DOHH2 (cell line): ENCODE data around the gene CSNK2A1.

ENCODE experiments used
- H3F3A ChIP-seq: fragments of 200-600 bp; sonication (generic), shearing (Covaris generic); 2 replicates; pipeline ENCODE4 v1.6.0; 2016; ENCODE audit warnings: antibody characterized with exemption, mild to moderate bottlenecking; ENCODE audit not compliant: control insufficient read depth, insufficient read depth
- H3K27ac ChIP-seq: fragments of 200-600 bp; sonication (generic); 2 replicates; pipeline ENCODE4 v1.5.1; 2014; ENCODE audit warnings: low read depth, mild to moderate bottlenecking, low read length, moderate library complexity
- H3K27me3 ChIP-seq: fragments of 200-600 bp; sonication (generic); 2 replicates; pipeline ENCODE4 v1.6.1; 2014; ENCODE audit warnings: mild to moderate bottlenecking, low read length, mixed read lengths; ENCODE audit not compliant: control insufficient read depth
- H3K36me3 ChIP-seq: fragments of 200-600 bp; sonication (generic); 2 replicates; pipeline ENCODE4 v1.6.1; 2014; ENCODE audit warnings: mild to moderate bottlenecking, low read length, moderate library complexity, mixed read lengths; ENCODE audit not compliant: control insufficient read depth
- H3K4me1 ChIP-seq: fragments of 200-600 bp; sonication (generic); 2 replicates; pipeline ENCODE4 v1.6.1; 2014; ENCODE audit warnings: mild to moderate bottlenecking, low read length, mixed read lengths; ENCODE audit not compliant: control insufficient read depth
- H3K4me2 ChIP-seq: fragments of 200-600 bp; sonication (generic); 2 replicates; pipeline ENCODE4 v1.6.0; 2014; ENCODE audit warnings: mild to moderate bottlenecking, low read length, moderate library complexity
- H3K4me3 ChIP-seq: fragments of 200-600 bp; sonication (generic); 2 replicates; pipeline ENCODE4 v1.5.1; 2014; ENCODE audit warnings: mild to moderate bottlenecking, low read length, mixed read lengths
- H3K79me2 ChIP-seq: fragments of 200-600 bp; sonication (generic); 2 replicates; pipeline ENCODE4 v1.6.1; 2014; ENCODE audit warnings: mild to moderate bottlenecking, low read length, mixed read lengths; ENCODE audit not compliant: control insufficient read depth
- H3K9me2 ChIP-seq: fragments of 200-600 bp; sonication (generic); replicated peaks from 2 replicates; pipeline ENCODE4 v1.6.1; 2014; ENCODE audit warnings: mild to moderate bottlenecking, low read length, mixed read lengths; ENCODE audit not compliant: control insufficient read depth
- H3K9me3 ChIP-seq: fragments of 200-600 bp; sonication (generic); 2 replicates; pipeline ENCODE4 v1.6.1; 2014; ENCODE audit warnings: antibody characterized with exemption, low read length, mixed read lengths; ENCODE audit not compliant: control insufficient read depth, insufficient read depth
- H4K20me1 ChIP-seq: fragments of 200-600 bp; sonication (generic); 2 replicates; pipeline ENCODE4 v1.6.0; 2014; ENCODE audit warnings: low read depth, mild to moderate bottlenecking, antibody characterized with exemption, low read length, moderate library complexity; ENCODE audit not compliant: control insufficient read depth, insufficient read depth
- EZH2phosphoT487 ChIP-seq: fragments of 200-600 bp; sonication (generic); IDR thresholded peaks from 2 replicates; pipeline ENCODE4 v1.6.1; 2017; ENCODE audit warnings: borderline replicate concordance, mild to moderate bottlenecking, antibody characterized with exemption, low read length, moderate library complexity, mixed read lengths
- TF ChIP-seq, protein P1 (sequence below): fragments of 200-600 bp; sonication (generic); IDR thresholded peaks from one replicate; pipeline ENCODE4 v1.5.1; 2014; ENCODE audit warnings: antibody characterized with exemption, mild to moderate bottlenecking, low read depth, low read length; ENCODE audit not compliant: poor library complexity, severe bottlenecking

Gene CSNK2A1

DNA sequence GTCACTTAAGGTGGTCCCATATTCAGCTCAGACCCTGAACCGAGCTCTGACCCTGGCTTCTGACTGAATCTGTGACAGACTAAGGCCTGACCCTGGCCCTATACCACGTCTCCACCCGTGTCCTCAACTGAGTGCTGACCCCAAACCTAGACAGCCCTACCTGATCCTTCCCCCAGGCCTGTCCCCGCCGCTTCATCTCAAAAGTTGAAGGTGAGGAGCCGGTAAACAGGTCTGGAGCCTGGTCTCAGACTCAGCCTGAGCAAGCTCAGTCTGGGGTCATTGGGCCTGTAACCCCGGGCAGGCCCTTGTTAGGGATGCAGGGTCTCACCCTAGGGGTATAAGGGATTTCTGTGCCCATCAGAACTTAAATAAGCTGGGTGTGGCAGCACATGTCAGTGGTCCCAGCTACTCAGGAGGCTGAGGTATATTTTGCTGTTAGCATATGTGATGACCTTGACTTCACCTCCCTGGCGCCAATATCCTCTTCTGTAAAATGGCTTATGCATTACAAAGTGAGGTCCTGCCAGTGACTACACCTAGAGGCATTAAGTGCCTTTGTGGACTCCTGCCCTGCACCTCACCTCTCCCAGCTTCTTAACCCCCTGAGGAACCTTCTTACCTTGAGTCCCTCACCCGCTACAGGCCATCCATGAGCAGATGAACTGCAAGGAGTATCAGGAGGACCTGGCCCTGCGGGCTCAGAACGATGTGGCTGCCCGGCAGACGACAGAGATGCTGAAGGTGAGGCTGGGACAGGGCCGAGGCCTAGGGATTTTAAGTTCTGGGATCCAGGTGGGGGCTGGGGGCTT is 115.5 kb downstream of the CSNK2A1 start:
- Histone ChIP-seq H3K9me2 (no peaks in the 10 kb centered on the region), H3K79me2 (no peaks in the 10 kb centered on the region), H3K27me3 (no peaks in the 10 kb centered on the region), H3K9me3 (no peaks in the 10 kb centered on the region), H3K4me3 (no peak overlapping the region), H3K4me2 (no peak overlapping the region), H3K4me1 (no peaks in the 10 kb centered on the region), H3F3A (no peaks in the 10 kb centered on the region), H3K36me3 (no peaks in the 10 kb centered on the region; the same call in 1 of the 2 replicates), H3K27ac (no peak overlapping the region), H4K20me1 (no peaks in the 10 kb centered on the region; the same call in 1 of the 2 replicates)
- TF ChIP-seq, protein P1, sequence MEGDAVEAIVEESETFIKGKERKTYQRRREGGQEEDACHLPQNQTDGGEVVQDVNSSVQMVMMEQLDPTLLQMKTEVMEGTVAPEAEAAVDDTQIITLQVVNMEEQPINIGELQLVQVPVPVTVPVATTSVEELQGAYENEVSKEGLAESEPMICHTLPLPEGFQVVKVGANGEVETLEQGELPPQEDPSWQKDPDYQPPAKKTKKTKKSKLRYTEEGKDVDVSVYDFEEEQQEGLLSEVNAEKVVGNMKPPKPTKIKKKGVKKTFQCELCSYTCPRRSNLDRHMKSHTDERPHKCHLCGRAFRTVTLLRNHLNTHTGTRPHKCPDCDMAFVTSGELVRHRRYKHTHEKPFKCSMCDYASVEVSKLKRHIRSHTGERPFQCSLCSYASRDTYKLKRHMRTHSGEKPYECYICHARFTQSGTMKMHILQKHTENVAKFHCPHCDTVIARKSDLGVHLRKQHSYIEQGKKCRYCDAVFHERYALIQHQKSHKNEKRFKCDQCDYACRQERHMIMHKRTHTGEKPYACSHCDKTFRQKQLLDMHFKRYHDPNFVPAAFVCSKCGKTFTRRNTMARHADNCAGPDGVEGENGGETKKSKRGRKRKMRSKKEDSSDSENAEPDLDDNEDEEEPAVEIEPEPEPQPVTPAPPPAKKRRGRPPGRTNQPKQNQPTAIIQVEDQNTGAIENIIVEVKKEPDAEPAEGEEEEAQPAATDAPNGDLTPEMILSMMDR = no peak
- no peak for TF ChIP-seq EZH2phosphoT487

DNA sequence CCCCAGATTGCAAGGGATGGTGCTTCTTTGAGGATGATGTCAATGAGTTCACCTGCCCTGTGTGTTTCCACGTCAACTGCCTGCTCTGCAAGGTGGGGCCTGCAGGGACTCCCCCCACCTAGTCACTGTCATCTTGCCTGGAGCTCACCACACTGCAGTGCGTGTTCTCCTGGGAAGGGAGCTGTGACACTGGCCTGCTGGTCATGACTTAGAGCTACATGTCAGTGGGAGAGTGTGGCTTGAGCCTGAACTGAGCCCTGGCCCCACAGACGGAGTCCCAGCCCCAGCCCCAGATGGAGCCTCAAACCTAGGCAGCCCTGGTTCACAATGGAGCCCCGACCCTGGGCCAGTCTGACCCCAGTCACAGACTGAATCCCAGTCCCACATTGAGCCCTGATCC is 116.2 kb downstream of the CSNK2A1 start:
- Histone ChIP-seq H3K79me2 (no peaks in the 10 kb centered on the region), H3K4me3 (no peak overlapping the region), H3K27me3 (no peaks in the 10 kb centered on the region), H3K4me2 (no peak overlapping the region), H3K9me2 (no peaks in the 10 kb centered on the region), H3K9me3 (no peaks in the 10 kb centered on the region), H4K20me1 (no peaks in the 10 kb centered on the region; the same call in 1 of the 2 replicates), H3K4me1 (no peaks in the 10 kb centered on the region), H3K27ac (no peak overlapping the region), H3F3A (no peaks in the 10 kb centered on the region), H3K36me3 (no peaks in the 10 kb centered on the region)
- TF ChIP-seq, protein P1 = no peak
- no peak for TF ChIP-seq EZH2phosphoT487

DNA sequence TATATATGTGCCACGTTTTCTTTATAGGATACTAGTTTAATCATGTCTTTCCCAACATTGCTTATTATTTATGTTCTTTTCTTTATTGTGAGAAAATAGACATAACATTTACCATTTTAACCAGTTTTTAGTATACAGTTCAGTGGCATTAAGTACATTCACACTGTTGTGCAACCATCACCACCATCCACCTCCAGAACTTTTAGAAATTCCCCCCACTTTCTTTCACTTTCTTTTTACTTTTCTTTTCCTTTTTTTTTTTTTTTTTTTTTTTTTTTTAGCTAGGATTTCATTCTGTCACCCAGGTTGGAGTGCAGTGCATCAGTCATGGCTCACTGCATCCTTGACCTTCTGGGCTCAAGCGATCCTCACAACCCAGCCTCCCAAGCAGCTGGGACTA is 117.0 kb downstream of the CSNK2A1 start:
- no peaks in the 10 kb centered on the region for H3F3A ChIP-seq
- no peaks in the 10 kb centered on the region for H3K36me3 ChIP-seq
- TF ChIP-seq EZH2phosphoT487 = no peak
- no peak overlapping the region for H3K27ac ChIP-seq
- no peak overlapping the region for H3K4me3 ChIP-seq
- H3K27me3 ChIP-seq = no peaks in the 10 kb centered on the region
- H3K9me2 ChIP-seq = no peaks in the 10 kb centered on the region
- H3K9me3 ChIP-seq = no peaks in the 10 kb centered on the region
- no peaks in the 10 kb centered on the region for H3K4me1 ChIP-seq
- no peaks in the 10 kb centered on the region for H3K79me2 ChIP-seq
- no peak overlapping the region for H3K4me2 ChIP-seq
- H4K20me1 ChIP-seq = no peaks in the 10 kb centered on the region; the same call in 1 of the 2 replicates
